H1 (cell line): ENCODE results near the gene GTF3C5. TPM values are rescaled to one million over a fixed set of nuclear protein-coding genes. Genes with fewer than 3 reads are reported as not detected.

Source experiments
- CTCF ChIA-PET: fragments of 300-600 bp; sonication (Branson Sonifier 250); formaldehyde crosslinking; loops from one replicate; lab custom pipeline; 2021; ENCODE audit not compliant: partially characterized antibody; lab: Charles Lee
- POLR2A ChIA-PET: fragments of 300-600 bp; sonication (Branson Sonifier 250); formaldehyde crosslinking; loops from one replicate; lab custom pipeline; 2021; ENCODE audit warnings: inconsistent platforms; ENCODE audit not compliant: partially characterized antibody; lab: Charles Lee
- DNase-seq, 2 experiments: peaks; one replicate each; pipeline versions ENCODE4 v3.0.0 to v3.0.0-alpha.2; 2010 to 2022; ENCODE audit warnings: low spot score in 2 of 2, low read depth in 1 of 2, mixed read lengths in 1 of 2
- FAIRE-seq: peaks from 2 replicates; lab custom pipeline; 2011; peaks lifted over from hg19 to GRCh38; lab: Jason Lieb, UNC
- H2AFZ ChIP-seq: 2 replicates; pipeline ENCODE4 v1.8.1; 2012; ENCODE audit warnings: low read length, inconsistent platforms
- H2AK5ac ChIP-seq: 2 replicates; pipeline ENCODE4 v1.6.1; 2013; ENCODE audit warnings: low read depth, low read length
- H2BK120ac ChIP-seq: replicated peaks from 2 replicates; pipeline ENCODE3; 2013; ENCODE audit warnings: low read depth, low read length, inconsistent platforms
- H2BK12ac ChIP-seq: 2 replicates; pipeline ENCODE4 v1.6.1; 2013; ENCODE audit warnings: low read depth, low read length
- H2BK15ac ChIP-seq: 2 replicates; pipeline ENCODE4 v1.6.1; 2013; ENCODE audit warnings: low read length
- H2BK20ac ChIP-seq: 2 replicates; pipeline ENCODE4 v1.6.1; 2013; ENCODE audit warnings: low read length
- H2BK5ac ChIP-seq: 2 replicates; pipeline ENCODE4 v1.6.1; 2013; ENCODE audit warnings: low read depth, low read length
- H3K14ac ChIP-seq: 2 replicates; pipeline ENCODE4 v1.6.1; 2013; ENCODE audit warnings: inconsistent platforms; ENCODE audit not compliant: insufficient read length
- H3K18ac ChIP-seq: 2 replicates; pipeline ENCODE4 v1.6.1; 2013; ENCODE audit warnings: low read length; ENCODE audit errors: extremely low read depth
- H3K23ac ChIP-seq: 2 replicates; pipeline ENCODE4 v1.6.1; 2013; ENCODE audit warnings: inconsistent platforms; ENCODE audit not compliant: insufficient read length
- H3K23me2 ChIP-seq: 2 replicates; pipeline ENCODE4 v1.6.1; 2013; ENCODE audit warnings: low read depth, low read length
- H3K27ac ChIP-seq: 2 replicates; pipeline ENCODE4 v1.6.1; 2011; ENCODE audit warnings: low read depth, low read length, inconsistent platforms
- H3K27me3 ChIP-seq, 4 experiments: replicated peaks in 1 of 4; 1 replicate in 1 of 4; 2 replicates in 3 of 4; pipeline versions ENCODE4 v1.6.1 to v1.8.1; 2011 to 2013; ENCODE audit warnings: low read length in 3 of 4, mild to moderate bottlenecking in 3 of 4, inconsistent platforms in 2 of 4, mixed read lengths in 2 of 4, moderate library complexity in 1 of 4; ENCODE audit not compliant: control insufficient read depth in 3 of 4, insufficient read depth in 3 of 4; ENCODE audit errors: extremely low read depth in 1 of 4
- H3K36me3 ChIP-seq, 4 experiments: 2 replicates each; pipeline versions ENCODE4 v1.6.1 to v1.8.1; 2011 to 2013; ENCODE audit warnings: mild to moderate bottlenecking in 4 of 4, low read length in 3 of 4, moderate library complexity in 2 of 4, control low read depth in 1 of 4, inconsistent platforms in 1 of 4; ENCODE audit not compliant: insufficient read depth in 4 of 4, control insufficient read depth in 2 of 4
- H3K4ac ChIP-seq: replicated peaks from 2 replicates; pipeline ENCODE3; 2013; ENCODE audit warnings: low read length, low read depth, mixed read lengths, inconsistent platforms; ENCODE audit not compliant: insufficient read length
- H3K4me1 ChIP-seq, 4 experiments: replicated peaks in 1 of 4; 1 replicate in 1 of 4; 2 replicates in 3 of 4; pipeline versions ENCODE4 v1.6.1 to v1.8.1; 2011 to 2013; ENCODE audit warnings: low read length in 3 of 4, inconsistent platforms in 2 of 4, mixed read lengths in 1 of 4; ENCODE audit not compliant: insufficient read depth in 4 of 4, control insufficient read depth in 3 of 4
- H3K4me2 ChIP-seq, 2 experiments: 2 replicates each; pipeline versions ENCODE4 v1.6.1 to v1.8.1; 2011 to 2013; ENCODE audit warnings: low read depth in 2 of 2, low read length in 2 of 2, control low read depth in 1 of 2, inconsistent platforms in 1 of 2, mild to moderate bottlenecking in 1 of 2; ENCODE audit not compliant: insufficient read depth in 1 of 2
- H3K4me3 ChIP-seq, 4 experiments: fragments of 200-600, 300-600 bp in 1 of 4; sonication (generic), shearing (Covaris generic), sonication (Bioruptor Twin) in 1 of 4; 2 replicates each; pipeline versions ENCODE4 v1.5.1 to v1.8.1; 2011 to 2016; ENCODE audit warnings: low read length in 4 of 4, low read depth in 3 of 4, control low read depth in 2 of 4, inconsistent platforms in 2 of 4, mild to moderate bottlenecking in 2 of 4, mixed read lengths in 1 of 4, moderate library complexity in 1 of 4; ENCODE audit not compliant: insufficient read depth in 2 of 4; ENCODE audit errors: extremely low read depth in 1 of 4
- H3K56ac ChIP-seq: replicated peaks from 2 replicates; pipeline ENCODE3; 2013; ENCODE audit warnings: low read depth, mild to moderate bottlenecking, mixed read lengths, low read length, inconsistent platforms; ENCODE audit not compliant: insufficient read length
- H3K79me1 ChIP-seq: 2 replicates; pipeline ENCODE4 v1.6.1; 2013; ENCODE audit warnings: low read depth, low read length, control low read depth
- H3K79me2 ChIP-seq, 2 experiments: 2 replicates each; pipeline versions ENCODE4 v1.6.1 to v1.8.1; 2012 to 2013; ENCODE audit warnings: low read length in 2 of 2, mild to moderate bottlenecking in 2 of 2, inconsistent platforms in 1 of 2; ENCODE audit not compliant: insufficient read depth in 2 of 2, control insufficient read depth in 1 of 2
- H3K9ac ChIP-seq, 4 experiments: replicated peaks in 1 of 4; 1 replicate in 1 of 4; 2 replicates in 3 of 4; pipeline versions ENCODE4 v1.6.1 to v1.8.1; 2011 to 2013; ENCODE audit warnings: low read depth in 3 of 4, low read length in 3 of 4, control low read depth in 2 of 4, mild to moderate bottlenecking in 2 of 4, moderate library complexity in 2 of 4, inconsistent platforms in 1 of 4; ENCODE audit errors: extremely low read depth in 1 of 4
- H3K9me3 ChIP-seq, 2 experiments: 2 replicates each; pipeline versions ENCODE4 v1.6.1 to v1.8.1; 2012 to 2013; ENCODE audit warnings: mild to moderate bottlenecking in 2 of 2, moderate library complexity in 2 of 2, control low read depth in 1 of 2, inconsistent platforms in 1 of 2, low read depth in 1 of 2, low read length in 1 of 2, mixed read lengths in 1 of 2; ENCODE audit not compliant: insufficient read depth in 2 of 2
- H4K20me1 ChIP-seq, 2 experiments: replicated peaks in 1 of 2; 2 replicates each; pipeline versions ENCODE3 to v1.8.1; 2011 to 2013; ENCODE audit warnings: inconsistent platforms in 2 of 2, low read length in 2 of 2, mild to moderate bottlenecking in 1 of 2; ENCODE audit not compliant: insufficient read depth in 2 of 2, control insufficient read depth in 1 of 2
- H4K5ac ChIP-seq: 2 replicates; pipeline ENCODE4 v1.6.1; 2013; ENCODE audit warnings: low read length, low read depth, mixed read lengths, inconsistent platforms; ENCODE audit not compliant: insufficient read length
- H4K8ac ChIP-seq: 2 replicates; pipeline ENCODE4 v1.8.0; 2013; ENCODE audit warnings: mild to moderate bottlenecking, moderate library complexity, low read length, inconsistent platforms; ENCODE audit not compliant: insufficient read depth; ENCODE audit errors: extremely low read depth
- H4K91ac ChIP-seq: replicated peaks from 2 replicates; pipeline ENCODE3; 2013; ENCODE audit warnings: low read length, mixed read lengths, inconsistent platforms; ENCODE audit not compliant: insufficient read length
- CBX8 ChIP-seq: fragments of 300-800, 300-1000 bp; sonication (generic); IDR thresholded peaks from 2 replicates; pipeline ENCODE4 v1.7.1; 2016; ENCODE audit warnings: low read depth, low read length, borderline replicate concordance
- EZH2 ChIP-seq: fragments of 200-600 bp; sonication (generic); IDR thresholded peaks from 2 replicates; pipeline ENCODE4 v1.7.1; 2012; ENCODE audit warnings: low read depth, mild to moderate bottlenecking, moderate library complexity, low read length, inconsistent platforms; ENCODE audit not compliant: severe bottlenecking
- GABPA ChIP-seq: IDR thresholded peaks from 2 replicates; pipeline ENCODE4 v1.6.1; 2011; ENCODE audit warnings: mild to moderate bottlenecking, low read length, moderate library complexity, borderline replicate concordance; ENCODE audit not compliant: insufficient read depth
- JUND ChIP-seq: IDR thresholded peaks from 2 replicates; pipeline ENCODE4 v1.6.1; 2011; ENCODE audit warnings: mild to moderate bottlenecking, improper control_type of control experiment, low read length
- NRF1 ChIP-seq: IDR thresholded peaks from 2 replicates; pipeline ENCODE4 v1.6.1; 2011; ENCODE audit warnings: mild to moderate bottlenecking, low read depth, low read length, improper control_type of control experiment
- RNF2 ChIP-seq: fragments of 200-900, 300-1000 bp; sonication (generic); IDR thresholded peaks from 2 replicates; pipeline ENCODE4 v1.7.1; 2016; ENCODE audit warnings: borderline replicate concordance, low read depth, mild to moderate bottlenecking, antibody characterized with exemption, low read length; ENCODE audit not compliant: poor library complexity, severe bottlenecking; ENCODE audit errors: missing control alignments
- RXRA ChIP-seq: IDR thresholded peaks from 2 replicates; pipeline ENCODE4 v1.6.1; 2011; ENCODE audit warnings: low read depth, mild to moderate bottlenecking, low read length, moderate library complexity; ENCODE audit not compliant: insufficient read depth
- SIRT6 ChIP-seq: IDR thresholded peaks from one replicate; pipeline ENCODE4 v1.7.1; 2012; ENCODE audit warnings: low read length, inconsistent platforms
- TBP ChIP-seq: IDR thresholded peaks from 2 replicates; pipeline ENCODE4 v1.6.1; 2011; ENCODE audit warnings: low read depth, low read length, improper control_type of control experiment
- WGBS, 2 experiments: shearing (Covaris generic) in 1 of 2; methylation state at CpG; one replicate each; pipeline versions ENCODE4 v1.1.6 to v1.1.7; 2013 to 2015; ENCODE audit warnings: low lambda C conversion rate in 2 of 2, mixed read lengths in 2 of 2, inconsistent platforms in 1 of 2, low coverage in 1 of 2, missing lambda C conversion rate in 1 of 2; ENCODE audit not compliant: insufficient replicate concordance in 2 of 2, insufficient coverage in 1 of 2, insufficient read length in 1 of 2; ENCODE audit errors: extremely low coverage in 1 of 2, missing lambda C conversion rate in 1 of 2; 5-methylcytosine and 5-hydroxymethylcytosine counted together
- polyA plus RNA-seq, 7 experiments: library from polyadenylated mRNA; depleted of rRNA in 3 of 7; stranded (reverse) in 5 of 7; unstranded in 2 of 7; fragments of >200 nt in 5 of 7; fragments of 200-250 nt in 2 of 7; gene quantifications; 1 replicate in 5 of 7; 2 replicates in 1 of 7; 4 replicates in 1 of 7; pipeline versions ENCODE4 v1.2.1 to v1.2.3, GENCODE V29; 2011 to 2013; ENCODE audit warnings: missing spikeins in 2 of 7, mixed read lengths in 2 of 7
- total RNA-seq: library from RNA; stranded (reverse); fragmentation: NEBNext Ultra II Directional; extraction: Animal tissue kit (Norgen Biotek cat#: 25700); gene quantifications from 2 replicates; pipeline ENCODE4 v1.2.1, GENCODE V29; 2021

Gene GTF3C5
- total and polyA plus RNA-seq, 2 of the 8 experiments (the other 6 are each of a cell fraction or from before 2014, with no cell fraction given): 78.7 to 87.1 TPM

DNA sequence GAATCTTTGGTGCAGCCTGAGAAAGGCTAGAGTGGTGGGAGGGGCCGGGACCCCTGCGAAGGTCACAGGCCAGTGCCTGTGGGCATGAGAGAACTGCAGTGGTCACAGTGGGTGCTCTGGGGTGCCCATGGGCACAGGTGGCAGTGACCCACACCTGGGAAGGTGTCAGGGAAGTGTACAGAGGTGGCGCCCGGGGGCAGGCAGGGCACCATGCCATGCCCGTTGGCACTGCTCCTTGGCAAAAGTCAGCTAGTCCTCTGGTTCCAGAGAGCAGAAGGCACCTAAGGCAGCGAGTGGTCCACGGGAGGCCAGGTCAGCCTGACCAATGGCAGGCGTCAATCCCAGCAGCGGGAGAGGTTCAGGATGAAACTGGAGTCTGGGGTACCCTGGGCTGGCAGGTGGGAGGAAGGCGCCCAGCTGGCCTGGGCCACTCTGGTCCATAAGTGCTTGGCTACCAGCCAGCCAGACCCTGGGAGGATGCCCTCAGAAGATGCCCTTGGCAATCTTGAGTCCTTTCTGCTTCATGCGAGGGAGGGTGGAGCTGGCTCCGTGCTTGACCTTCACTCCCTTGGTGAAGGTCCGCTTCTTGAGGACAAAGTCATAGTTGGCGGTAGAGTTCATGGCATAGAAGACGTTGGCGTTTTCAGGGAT, 67.4 kb downstream of the GTF3C5 start:
- H3K9me3 ChIP-seq: peaks cover 11 to 13% of the 10 kb centered on the region in 2 experiments; a peak in 3 of 4 replicates
- CTCF ChIA-PET: interaction anchor here (1.2 to 2.8 kb wide), 4 partner anchors 10 to 48 kb away, joined by 3 to 11 read pairs (median 6); no protein-coding TSS in a partner anchor

More for the DNA sequence above, 67.4 kb downstream of the GTF3C5 start:
- Histone ChIP-seq H2AK5ac (no peak overlapping the region), H3K27ac (no peak overlapping the region), H3K4me1 (no peaks in the 10 kb centered on the region), H2BK5ac (no peak overlapping the region), H2BK12ac (no peak overlapping the region), H2BK20ac (no peak overlapping the region), H3K79me1 (no peaks in the 10 kb centered on the region), H3K79me2 (no peaks in the 10 kb centered on the region), H3K4me3 (no peak overlapping the region), H4K91ac (no peak overlapping the region), H3K27me3 (no peaks in the 10 kb centered on the region), H3K9ac (no peak overlapping the region), H2BK15ac (no peak overlapping the region), H4K20me1 (peaks cover 2 to 7% of the 10 kb centered on the region in 2 experiments), H2BK120ac (no peak overlapping the region), H4K8ac (no peak overlapping the region), H3K18ac (no peak overlapping the region), H2AFZ (no peak overlapping the region), H3K14ac (no peak overlapping the region), H3K23ac (no peak overlapping the region), H3K4ac (no peak overlapping the region), H3K4me2 (no peak overlapping the region), H3K23me2 (no peaks in the 10 kb centered on the region), H4K5ac (no peak overlapping the region), H3K56ac (no peak overlapping the region), H3K36me3 (peaks cover 0 to 29% (median 8%) of the 10 kb centered on the region in 4 experiments; a peak in 6 of 8 replicates)
- WGBS, 2 experiments: 91% methylated on average over 16 of the region's 16 CpGs; no CpG with 5 or more reads in 1 of the 2 experiments
- no peak for FAIRE-seq
- no peak for DNase-seq
- POLR2A ChIA-PET: interaction anchor here (0.6 kb wide), 1 partner anchor 346 kb away, joined by 4 read pairs; no protein-coding TSS in a partner anchor
- TF ChIP-seq TBP (no peak), RXRA (no peak), NRF1 (no peak), RNF2 (no peak), JUND (no peak), CBX8 (no peak), EZH2 (no peak), GABPA (no peak), SIRT6 (no peak)
